Subcutaneous adipose tissue (tissue), 4 donors: ENCODE measurements around the gene SNRNP40. TPM values are rescaled to one million over a fixed set of nuclear protein-coding genes. Genes with fewer than 3 reads are reported as not detected.

Experiments
- total RNA-seq, 4 donors: library from RNA; depleted of rRNA; stranded (reverse); fragments of >200 nt; gene quantifications; one replicate each; pipeline ENCODE4 v1.1.0, GENCODE V29; 2016
- TF ChIP-seq, protein P1 (sequence below): fragments of 450-650 bp; IDR thresholded peaks from one replicate; pipeline ENCODE4 v1.5.1; 2016; ENCODE audit warnings: low read depth, mild to moderate bottlenecking, control low read depth, antibody characterized with exemption, moderate library complexity

SNRNP40 gene
- total RNA-seq, 4 donors from 2014 or later = 31.9 to 41.9 (median 33.9) TPM

DNA sequence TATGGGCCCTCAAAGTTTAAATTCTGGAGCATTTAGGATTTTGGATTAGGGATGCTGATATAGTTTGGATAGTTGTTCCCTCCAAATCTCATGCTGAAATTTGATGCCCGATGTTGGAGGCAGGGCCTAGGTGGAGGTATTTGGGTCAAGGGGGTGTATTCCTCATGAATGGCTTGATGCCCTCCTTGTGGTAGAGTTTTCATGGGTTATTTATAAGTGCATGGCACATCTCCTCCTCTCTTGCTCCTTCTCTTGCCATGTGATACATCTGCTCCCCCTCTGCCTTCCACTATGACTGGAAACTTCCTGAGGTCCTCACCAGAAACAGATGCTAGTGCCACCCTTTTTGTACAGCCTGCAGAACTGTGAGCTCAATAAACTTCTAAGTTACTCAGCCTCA lies 39.4 kb downstream of the SNRNP40 start:
- TF ChIP-seq, protein P1, sequence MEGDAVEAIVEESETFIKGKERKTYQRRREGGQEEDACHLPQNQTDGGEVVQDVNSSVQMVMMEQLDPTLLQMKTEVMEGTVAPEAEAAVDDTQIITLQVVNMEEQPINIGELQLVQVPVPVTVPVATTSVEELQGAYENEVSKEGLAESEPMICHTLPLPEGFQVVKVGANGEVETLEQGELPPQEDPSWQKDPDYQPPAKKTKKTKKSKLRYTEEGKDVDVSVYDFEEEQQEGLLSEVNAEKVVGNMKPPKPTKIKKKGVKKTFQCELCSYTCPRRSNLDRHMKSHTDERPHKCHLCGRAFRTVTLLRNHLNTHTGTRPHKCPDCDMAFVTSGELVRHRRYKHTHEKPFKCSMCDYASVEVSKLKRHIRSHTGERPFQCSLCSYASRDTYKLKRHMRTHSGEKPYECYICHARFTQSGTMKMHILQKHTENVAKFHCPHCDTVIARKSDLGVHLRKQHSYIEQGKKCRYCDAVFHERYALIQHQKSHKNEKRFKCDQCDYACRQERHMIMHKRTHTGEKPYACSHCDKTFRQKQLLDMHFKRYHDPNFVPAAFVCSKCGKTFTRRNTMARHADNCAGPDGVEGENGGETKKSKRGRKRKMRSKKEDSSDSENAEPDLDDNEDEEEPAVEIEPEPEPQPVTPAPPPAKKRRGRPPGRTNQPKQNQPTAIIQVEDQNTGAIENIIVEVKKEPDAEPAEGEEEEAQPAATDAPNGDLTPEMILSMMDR = no peak

DNA sequence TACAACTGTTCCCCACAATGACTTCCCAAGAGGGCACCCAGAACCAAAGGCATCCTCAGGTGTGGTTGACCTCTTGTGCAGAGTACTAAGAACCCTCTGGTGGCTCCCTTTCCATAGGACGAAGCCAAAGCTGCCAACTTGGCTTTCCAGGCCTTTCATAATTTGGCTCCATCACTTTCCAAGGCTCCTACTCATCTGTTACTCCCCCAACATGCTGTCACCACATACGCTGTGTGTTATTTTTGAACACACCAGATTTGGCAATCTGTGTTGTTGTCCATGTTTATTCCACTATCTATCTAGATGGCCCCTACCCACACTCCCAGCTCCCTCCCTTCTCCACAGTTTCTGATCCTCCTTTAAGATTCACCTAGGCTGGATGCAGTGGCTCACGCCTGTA lies 46.7 kb downstream of the SNRNP40 start:
- TF ChIP-seq, protein P1 = no peak

DNA sequence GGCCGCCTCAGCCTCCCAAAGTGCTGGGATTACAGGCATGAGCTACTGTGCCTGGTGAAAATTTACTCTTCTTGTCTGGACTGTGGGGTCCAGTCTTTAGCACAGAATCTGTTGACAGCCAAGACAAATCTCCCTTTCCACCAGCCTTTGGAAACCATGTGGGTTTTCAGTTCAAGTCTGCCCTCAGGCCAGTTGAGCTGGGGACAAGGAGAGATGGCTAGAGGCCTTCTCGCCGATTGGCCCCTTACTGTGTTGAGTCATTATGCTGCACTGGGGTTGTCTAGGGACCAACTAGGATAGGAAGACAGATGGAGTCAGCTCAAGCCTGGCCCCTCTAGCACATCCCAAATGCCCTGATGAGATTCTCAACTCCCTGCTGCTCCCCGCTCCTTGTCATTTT lies 48.3 kb downstream of the SNRNP40 start:
- TF ChIP-seq, protein P1 = no peak

DNA sequence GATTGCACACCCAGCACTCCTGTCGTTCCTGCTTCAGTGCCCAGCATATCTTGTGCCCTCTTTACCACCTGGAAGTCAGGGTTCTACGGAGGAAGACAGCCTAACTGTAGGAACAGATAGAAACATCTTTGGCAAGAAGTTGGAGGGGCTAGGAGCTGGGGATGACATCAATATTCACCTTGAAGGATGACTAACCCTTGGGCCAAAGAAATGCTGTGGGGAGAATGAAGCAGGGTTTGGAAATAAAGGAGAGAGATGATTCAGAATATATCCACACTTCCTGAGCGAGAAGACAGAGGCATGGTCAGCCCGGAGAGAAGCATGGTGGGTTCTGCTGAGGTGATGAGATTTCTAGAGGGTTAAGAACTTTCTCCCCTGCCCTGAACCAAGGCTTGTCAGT lies 52.3 kb downstream of the SNRNP40 start:
- TF ChIP-seq, protein P1 = no peak

DNA sequence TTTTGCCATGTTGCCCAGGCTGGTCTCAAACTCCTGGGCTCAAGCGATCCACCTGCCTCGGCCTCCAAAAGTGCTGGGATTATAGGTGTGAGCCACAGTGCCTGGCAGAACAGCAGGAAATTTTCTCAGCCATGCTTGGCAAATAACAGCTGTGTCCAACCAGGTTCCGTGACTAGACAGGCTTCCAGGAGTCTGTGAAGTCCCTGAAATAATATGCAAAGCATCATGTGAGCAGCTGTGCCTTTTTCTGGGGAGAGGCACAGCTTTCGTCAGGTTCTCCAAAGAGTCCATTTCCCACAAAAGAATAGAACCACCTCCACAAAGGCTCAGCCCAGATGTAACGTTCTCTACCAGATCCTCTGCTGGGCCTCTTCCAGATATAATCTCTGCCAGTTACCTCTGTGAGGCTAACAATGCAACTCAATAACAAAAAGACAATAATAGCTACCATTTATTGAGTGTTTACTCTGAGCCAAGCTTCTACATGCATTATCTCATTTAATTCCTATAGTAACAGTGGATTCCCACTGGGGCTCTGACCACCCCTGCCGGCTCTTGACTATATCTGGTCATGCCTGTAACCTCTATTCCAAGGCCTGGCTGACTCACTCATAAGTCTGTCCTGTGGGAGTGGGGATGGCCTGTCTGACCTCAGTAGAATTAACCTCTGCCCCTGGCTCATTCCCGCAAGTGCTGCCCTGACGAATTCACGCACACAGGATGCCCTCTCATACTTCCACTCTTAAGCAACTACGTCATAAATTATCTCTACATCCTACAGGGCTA lies 52.9 kb downstream of the SNRNP40 start:
- TF ChIP-seq, protein P1 = no peak

DNA sequence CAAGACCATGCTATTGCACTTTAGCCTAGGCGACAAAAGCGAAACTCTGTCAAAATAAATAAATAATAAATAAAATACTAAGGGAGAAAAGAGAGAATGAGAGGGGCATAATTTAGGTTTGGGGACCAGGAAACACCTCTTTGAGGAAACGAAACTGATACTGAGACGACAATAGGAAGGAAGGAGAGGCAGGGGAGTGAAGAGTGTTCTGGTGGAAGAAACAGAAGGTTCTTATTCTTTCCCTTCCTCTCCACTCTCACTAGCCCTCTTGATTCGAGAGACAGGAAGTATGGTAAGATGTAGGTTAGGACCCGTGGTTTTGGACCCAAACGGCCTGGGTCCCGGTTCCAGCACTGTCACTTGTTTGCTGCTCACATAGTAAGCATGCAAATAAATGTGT lies 55.3 kb downstream of the SNRNP40 start:
- TF ChIP-seq, protein P1 = no peak

DNA sequence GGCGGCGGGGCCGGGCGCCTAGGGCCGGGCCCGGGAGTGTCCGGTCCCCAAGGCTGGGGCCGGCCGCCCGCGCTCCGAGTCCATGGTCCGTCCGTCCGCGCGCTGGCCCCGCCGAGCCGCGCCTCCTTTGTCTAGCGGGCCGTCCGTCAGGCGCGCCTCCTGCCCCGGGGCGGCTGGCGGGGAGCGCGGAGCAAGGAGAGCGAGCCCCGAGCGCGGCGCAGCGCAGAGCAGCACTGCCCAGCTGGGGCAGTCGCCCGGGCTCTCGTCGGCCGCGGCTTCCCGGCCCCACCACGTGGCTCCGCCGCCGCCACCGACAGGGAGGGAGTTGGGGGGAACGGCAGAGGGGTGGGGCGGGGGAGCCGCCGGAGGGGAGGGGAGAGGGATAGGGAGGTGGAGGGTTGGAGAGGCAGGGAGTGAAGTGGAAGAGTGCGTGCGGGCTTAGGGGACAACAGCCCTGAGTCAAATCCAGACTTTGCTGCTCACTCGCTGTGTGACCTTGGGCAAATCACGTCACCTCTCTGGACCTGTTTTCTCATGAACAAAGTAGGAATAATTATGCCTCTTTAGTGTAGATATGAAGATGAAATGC lies 56.8 kb downstream of the SNRNP40 start, which contains the start of gene NKAIN1:
Gene NKAIN1 (minus strand): TSS at position 235 of the 589 bp plus-strand sequence. CDS start 340 bp downstream, outside the sequence.
- TF ChIP-seq, protein P1 = no peak
